Stimulated activated naive B cell treated with anti-CD40 and anti-IgM and Interleukin-4, amounts not matched to agents 10 μg/mL and 1 μg/mL and 100 μg/mL, for 72 hours (primary cell): Measurements from ENCODE around the gene ERMARD.
A peak's percentile ranks its signal among the peaks of the same experiment; 100 is the strongest.

Experiments used
- ATAC-seq, 2 donors: fragments of 150-1000 bp; cut with Tn5 transposase; replicated peaks; 2 replicates each; pipeline ENCODE4 v1.10.0; 2021; ENCODE audit warnings: moderate library complexity in 1 of 2
- DNase-seq: peaks from one replicate; pipeline ENCODE4 v3.0.0; 2021
- H3K27ac Mint-ChIP-seq: one replicate; pipeline ENCODE4 v1.8.0; 2022; ENCODE audit warnings: mild to moderate bottlenecking, mixed read lengths
- H3K27me3 Mint-ChIP-seq, 2 donors: one replicate each; pipeline ENCODE4 v1.8.0; 2022; ENCODE audit warnings: mixed read lengths in 2 of 2
- H3K36me3 Mint-ChIP-seq, 2 donors: one replicate each; pipeline ENCODE4 v1.8.0; 2022; ENCODE audit warnings: mixed read lengths in 2 of 2, mild to moderate bottlenecking in 1 of 2
- H3K4me1 Mint-ChIP-seq, 2 donors: one replicate each; pipeline ENCODE4 v1.8.0; 2022; ENCODE audit warnings: mixed read lengths in 2 of 2, mild to moderate bottlenecking in 1 of 2
- H3K4me3 Mint-ChIP-seq, 2 donors: one replicate each; pipeline ENCODE4 v1.8.0; 2022; ENCODE audit warnings: mild to moderate bottlenecking in 2 of 2, mixed read lengths in 2 of 2, moderate library complexity in 1 of 2
- H3K9me3 Mint-ChIP-seq, 2 donors: one replicate each; pipeline ENCODE4 v1.8.0; 2022; ENCODE audit warnings: mixed read lengths in 2 of 2, mild to moderate bottlenecking in 1 of 2

Gene ERMARD

DNA sequence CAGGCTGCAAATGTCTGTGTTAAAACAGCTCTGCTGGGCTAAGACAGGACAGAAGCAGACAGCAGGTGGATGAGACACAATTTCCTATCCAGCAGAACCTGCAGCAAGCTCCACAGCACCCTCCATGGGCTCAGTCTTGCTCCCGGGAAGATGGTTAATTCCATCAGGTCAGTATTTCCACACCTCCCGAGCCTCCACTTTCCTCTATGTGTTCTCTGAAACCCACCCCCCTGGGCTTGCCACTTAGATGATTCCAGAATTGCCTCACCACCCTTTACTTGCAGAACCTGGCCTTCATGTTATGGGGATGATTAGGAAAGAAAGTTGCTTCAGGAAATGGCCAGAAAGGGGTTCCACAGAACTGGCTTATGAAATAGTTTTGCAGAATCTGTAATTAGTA lies 43.8 kb downstream of the ERMARD start:
- ATAC-seq, result no peak
- H3K36me3 Mint-ChIP-seq, result no peaks in the 10 kb centered on the region
- no peaks in the 10 kb centered on the region for H3K9me3 Mint-ChIP-seq
- no peak for DNase-seq
- H3K4me3 Mint-ChIP-seq, result no peak overlapping the region
- H3K4me1 Mint-ChIP-seq, result peaks cover 2 to 7% of the 10 kb centered on the region in 2 donors
- H3K27me3 Mint-ChIP-seq, result peaks cover 54 to 64% of the 10 kb centered on the region in 2 donors
- H3K27ac Mint-ChIP-seq, result no peak overlapping the region

- Mint-ChIP-seq H3K4me1 (peaks cover 0 to 4% of the 10 kb centered on the region in 2 donors), H3K27ac (no peak overlapping the region), H3K9me3 (no peaks in the 10 kb centered on the region), H3K4me3 (no peak overlapping the region), H3K27me3 (peaks cover 29 to 37% of the 10 kb centered on the region in 2 donors), H3K36me3 (no peaks in the 10 kb centered on the region)
- DNase-seq (no peak), ATAC-seq (no peak)
Measured at GRCh38 chr6:169798764-169799473, 47.5 kb downstream of the ERMARD start.

GRCh38 chr6:169799474-169799926 lies 48.1 kb downstream of the ERMARD start:
- no peak overlapping the region for H3K4me3 Mint-ChIP-seq
- no peaks in the 10 kb centered on the region for H3K36me3 Mint-ChIP-seq
- no peak overlapping the region for H3K27ac Mint-ChIP-seq
- peaks cover 0 to 4% of the 10 kb centered on the region in 2 donors for H3K4me1 Mint-ChIP-seq
- no peaks in the 10 kb centered on the region for H3K9me3 Mint-ChIP-seq
- no peak for ATAC-seq
- DNase-seq, result no peak
- peaks cover 31 to 37% of the 10 kb centered on the region in 2 donors for H3K27me3 Mint-ChIP-seq

- Mint-ChIP-seq H3K4me3 (no peak overlapping the region), H3K36me3 (no peaks in the 10 kb centered on the region), H3K4me1 (peaks cover 0 to 5% of the 10 kb centered on the region in 2 donors), H3K9me3 (no peaks in the 10 kb centered on the region), H3K27me3 (peaks cover 33 to 37% of the 10 kb centered on the region in 2 donors), H3K27ac (no peak overlapping the region)
- DNase-seq (no peak), ATAC-seq (no peak)
Measured at GRCh38 chr6:169800116-169800667, 48.8 kb downstream of the ERMARD start.

GRCh38 chr6:169800668-169801395 lies 49.4 kb downstream of the ERMARD start:
- Mint-ChIP-seq H3K4me1 (peaks cover 0 to 10% of the 10 kb centered on the region in 2 donors), H3K4me3 (no peak overlapping the region), H3K27ac (no peak overlapping the region), H3K27me3 (peaks cover 38 to 39% of the 10 kb centered on the region in 2 donors), H3K36me3 (no peaks in the 10 kb centered on the region), H3K9me3 (no peaks in the 10 kb centered on the region)
- DNase-seq (no peak), ATAC-seq (peak; percentile 53 to 61)

- Mint-ChIP-seq H3K36me3 (no peaks in the 10 kb centered on the region), H3K4me1 (peaks cover 0 to 11% of the 10 kb centered on the region in 2 donors), H3K27me3 (peaks cover 36 to 38% of the 10 kb centered on the region in 2 donors), H3K9me3 (no peaks in the 10 kb centered on the region), H3K27ac (no peak overlapping the region), H3K4me3 (no peak overlapping the region)
- ATAC-seq (no peak), DNase-seq (no peak)
Measured at GRCh38 chr6:169801396-169802160, 50.2 kb downstream of the ERMARD start.

GRCh38 chr6:169802790-169803189 lies 51.4 kb downstream of the ERMARD start:
- peaks cover 47% of the 10 kb centered on the region in 2 donors for H3K27me3 Mint-ChIP-seq
- no peaks in the 10 kb centered on the region for H3K9me3 Mint-ChIP-seq
- ATAC-seq (no peak), DNase-seq (no peak)
- H3K4me1 Mint-ChIP-seq, result peaks cover 0 to 11% of the 10 kb centered on the region in 2 donors
- H3K36me3 Mint-ChIP-seq, result no peaks in the 10 kb centered on the region
- H3K4me3 Mint-ChIP-seq, result no peak overlapping the region
- H3K27ac Mint-ChIP-seq, result no peak overlapping the region

- H3K4me1 Mint-ChIP-seq, result peaks cover 0 to 11% of the 10 kb centered on the region in 2 donors
Measured at GRCh38 chr6:169803271-169803811, 51.9 kb downstream of the ERMARD start.

DNA sequence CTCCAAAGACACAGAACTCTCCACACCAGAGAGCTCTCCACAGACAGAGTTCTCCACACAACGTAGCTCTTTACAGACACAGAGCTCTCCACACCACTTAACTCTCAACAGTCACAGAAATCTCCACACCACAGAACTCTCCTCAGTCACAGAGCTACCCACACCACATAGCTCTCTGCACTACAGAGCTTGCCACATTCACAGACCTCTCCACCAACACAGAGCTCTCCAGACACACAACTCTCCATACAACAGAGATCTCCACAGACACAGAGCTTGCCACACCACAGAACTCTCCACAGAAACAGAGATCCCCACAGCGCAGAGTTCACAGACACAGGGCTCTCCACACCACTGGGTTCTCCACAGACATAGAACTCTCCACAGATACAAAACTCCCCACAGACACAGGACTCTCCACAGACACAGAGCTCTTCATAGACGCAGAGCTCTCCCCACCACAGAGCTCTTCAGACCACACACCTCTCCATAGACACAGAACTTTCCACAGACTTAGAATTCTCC lies 52.5 kb downstream of the ERMARD start:
- Mint-ChIP-seq H3K9me3 (no peaks in the 10 kb centered on the region), H3K27ac (no peak overlapping the region), H3K4me3 (no peak overlapping the region), H3K4me1 (peaks cover 0 to 11% of the 10 kb centered on the region in 2 donors), H3K27me3 (peaks cover 39 to 44% of the 10 kb centered on the region in 2 donors), H3K36me3 (no peaks in the 10 kb centered on the region)
- ATAC-seq (peak in 1 of 2 donors; percentile 14), DNase-seq (no peak)

More at GRCh38 chr6:169803271-169803811, 51.9 kb downstream of the ERMARD start:
- H3K27ac Mint-ChIP-seq, result no peak overlapping the region
- H3K9me3 Mint-ChIP-seq, result no peaks in the 10 kb centered on the region
- DNase-seq (no peak), ATAC-seq (peak; percentile 38 to 48)
- peaks cover 44 to 45% of the 10 kb centered on the region in 2 donors for H3K27me3 Mint-ChIP-seq
- H3K4me3 Mint-ChIP-seq, result no peak overlapping the region
- no peaks in the 10 kb centered on the region for H3K36me3 Mint-ChIP-seq

DNA sequence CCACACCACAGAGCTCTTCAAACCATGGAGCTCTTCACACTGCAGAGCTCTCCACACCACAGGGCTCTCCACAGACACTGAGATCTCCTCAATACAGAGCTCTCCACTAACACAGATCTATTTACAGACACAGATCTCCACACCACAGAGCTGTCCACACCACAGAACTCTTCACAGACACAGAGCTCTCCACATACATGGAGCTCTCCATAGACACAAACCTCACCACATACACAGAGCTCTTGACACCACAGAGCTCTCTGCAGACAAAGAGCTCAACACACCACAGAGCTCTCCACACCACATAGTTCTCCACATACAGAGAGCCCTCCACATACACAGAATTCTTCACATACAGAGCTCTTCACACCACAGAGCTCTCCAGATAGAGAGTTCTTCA lies 53.0 kb downstream of the ERMARD start:
- DNase-seq (no peak), ATAC-seq (no peak)
- no peaks in the 10 kb centered on the region for H3K36me3 Mint-ChIP-seq
- peaks cover 38 to 44% of the 10 kb centered on the region in 2 donors for H3K27me3 Mint-ChIP-seq
- no peaks in the 10 kb centered on the region for H3K9me3 Mint-ChIP-seq
- no peak overlapping the region for H3K4me3 Mint-ChIP-seq
- H3K27ac Mint-ChIP-seq, result no peak overlapping the region
- H3K4me1 Mint-ChIP-seq, result peaks cover 0 to 11% of the 10 kb centered on the region in 2 donors

DNA sequence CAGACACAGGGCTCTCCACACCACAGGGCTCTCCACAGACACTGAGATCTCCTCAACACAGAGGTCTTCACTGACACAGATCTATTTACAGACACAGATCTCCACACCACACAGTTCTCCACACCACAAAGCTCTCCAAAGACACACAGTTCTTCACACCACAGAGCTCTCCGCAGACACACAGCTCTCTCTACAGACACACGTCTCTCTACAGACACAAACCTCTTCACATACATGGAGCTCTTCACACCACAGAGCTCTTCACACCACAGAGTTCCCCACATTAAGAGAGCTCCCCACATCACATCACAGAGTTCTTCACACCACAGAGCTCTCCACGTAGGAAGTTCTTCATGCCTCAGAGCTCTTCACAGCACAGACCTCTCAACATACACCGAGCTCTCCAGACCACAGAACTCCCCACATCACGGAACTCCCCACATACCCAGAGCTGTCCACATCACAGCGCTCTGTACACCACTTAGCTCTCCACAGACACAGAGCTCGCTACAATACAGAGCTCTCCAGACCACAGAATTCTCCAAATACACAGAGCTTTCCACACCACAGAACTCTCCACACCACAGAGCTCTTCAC lies 53.9 kb downstream of the ERMARD start:
- no peak overlapping the region for H3K27ac Mint-ChIP-seq
- peak; percentile 32 to 47 for ATAC-seq

DNA sequence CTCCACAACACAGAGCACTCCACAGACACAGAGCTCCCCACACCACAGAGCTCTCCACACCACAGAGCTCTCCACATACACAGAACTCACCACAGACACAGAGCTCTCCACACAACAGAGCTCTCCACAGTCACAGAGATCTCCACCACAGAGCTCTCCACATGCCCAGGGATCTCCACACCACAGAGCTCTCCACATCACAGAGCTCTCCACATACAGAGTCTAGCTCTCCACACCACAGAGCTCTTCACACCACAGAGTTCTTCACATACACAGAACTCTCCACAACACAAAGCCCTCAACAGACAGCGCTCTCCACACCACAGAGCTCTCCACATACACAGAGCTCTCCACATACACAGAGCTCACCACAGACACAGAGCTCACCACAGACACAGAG lies 55.3 kb downstream of the ERMARD start:
- no peak overlapping the region for H3K27ac Mint-ChIP-seq
- H3K36me3 Mint-ChIP-seq, result no peaks in the 10 kb centered on the region
- H3K27me3 Mint-ChIP-seq, result peaks cover 46 to 47% of the 10 kb centered on the region in 2 donors
- no peaks in the 10 kb centered on the region for H3K9me3 Mint-ChIP-seq
- H3K4me1 Mint-ChIP-seq, result peaks cover 0 to 13% of the 10 kb centered on the region in 2 donors
- no peak for DNase-seq
- H3K4me3 Mint-ChIP-seq, result no peak overlapping the region
- no peak for ATAC-seq

More for the DNA sequence above, 53.9 kb downstream of the ERMARD start:
- H3K27me3 Mint-ChIP-seq, result peaks cover 41 to 46% of the 10 kb centered on the region in 2 donors
- DNase-seq, result no peak
- no peak overlapping the region for H3K4me3 Mint-ChIP-seq
- H3K9me3 Mint-ChIP-seq, result no peaks in the 10 kb centered on the region
- H3K4me1 Mint-ChIP-seq, result peaks cover 0 to 13% of the 10 kb centered on the region in 2 donors
- H3K36me3 Mint-ChIP-seq, result no peaks in the 10 kb centered on the region

DNA sequence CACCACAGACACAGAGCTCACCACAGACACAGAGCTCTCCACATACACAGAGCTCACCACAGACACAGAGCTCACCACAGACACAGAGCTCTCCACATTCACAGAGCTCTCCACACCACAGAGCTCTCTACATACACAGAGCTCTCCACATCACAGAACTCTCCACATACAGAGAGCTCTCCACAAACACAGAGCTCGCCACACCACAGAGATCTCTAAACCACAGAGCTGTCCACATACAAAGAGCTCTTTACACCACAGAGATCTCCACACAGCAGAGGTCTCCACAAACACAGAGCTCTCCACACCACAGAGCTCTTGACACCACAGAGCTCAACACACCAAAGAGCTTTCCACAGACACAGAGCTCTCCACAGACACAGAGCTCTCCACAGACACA lies 55.8 kb downstream of the ERMARD start:
- H3K4me3 Mint-ChIP-seq, result no peak overlapping the region
- ATAC-seq, result no peak
- no peaks in the 10 kb centered on the region for H3K9me3 Mint-ChIP-seq
- peaks cover 50 to 53% of the 10 kb centered on the region in 2 donors for H3K27me3 Mint-ChIP-seq
- no peak overlapping the region for H3K27ac Mint-ChIP-seq
- no peaks in the 10 kb centered on the region for H3K36me3 Mint-ChIP-seq
- DNase-seq, result no peak
- peaks cover 0 to 13% of the 10 kb centered on the region in 2 donors for H3K4me1 Mint-ChIP-seq
